Neuron (in vitro differentiated cells): ENCODE measurements around the gene ACSL6.

Experiments used
- H2AFZ ChIP-seq: one replicate; pipeline ENCODE4 v1.6.1; 2013; ENCODE audit warnings: low read depth, mild to moderate bottlenecking, inconsistent platforms, low read length, moderate library complexity
- H3K27me3 ChIP-seq: one replicate; pipeline ENCODE4 v1.6.1; 2013; ENCODE audit warnings: low read length; ENCODE audit not compliant: insufficient read depth
- H3K36me3 ChIP-seq: one replicate; pipeline ENCODE4 v1.6.1; 2013; ENCODE audit warnings: low read length; ENCODE audit not compliant: insufficient read depth
- H3K4me1 ChIP-seq: one replicate; pipeline ENCODE4 v1.6.1; 2013; ENCODE audit warnings: low read length; ENCODE audit not compliant: insufficient read depth
- H3K4me3 ChIP-seq: 2 replicates; pipeline ENCODE4 v1.5.1; 2013; ENCODE audit warnings: mild to moderate bottlenecking, low read length, moderate library complexity
- H3K9me3 ChIP-seq: one replicate; pipeline ENCODE4 v1.6.1; 2013; ENCODE audit warnings: low read length

The ACSL6 gene

GRCh38 chr5:132054031-132054696 is 42.7 kb upstream of the ACSL6 start:
- Histone ChIP-seq H3K4me1 (no peaks in the 10 kb centered on the region), H3K9me3 (no peaks in the 10 kb centered on the region), H3K4me3 (no peak overlapping the region), H3K36me3 (no peaks in the 10 kb centered on the region), H2AFZ (no peak overlapping the region), H3K27me3 (no peaks in the 10 kb centered on the region)

GRCh38 chr5:132053483-132053882 is 42.0 kb upstream of the ACSL6 start:
- H3K4me1 ChIP-seq, result no peaks in the 10 kb centered on the region
- H3K4me3 ChIP-seq, result no peak overlapping the region
- H3K9me3 ChIP-seq, result no peaks in the 10 kb centered on the region
- H3K27me3 ChIP-seq, result no peaks in the 10 kb centered on the region
- no peak overlapping the region for H2AFZ ChIP-seq
- H3K36me3 ChIP-seq, result no peaks in the 10 kb centered on the region

- no peaks in the 10 kb centered on the region for H3K27me3 ChIP-seq
- H3K4me1 ChIP-seq, result no peaks in the 10 kb centered on the region
- H2AFZ ChIP-seq, result no peak overlapping the region
These were observed 41.1 kb upstream of the ACSL6 start for GRCh38 chr5:132052520-132052919.

GRCh38 chr5:132050661-132051552 is 39.4 kb upstream of the ACSL6 start:
- H3K36me3 ChIP-seq, result no peaks in the 10 kb centered on the region
- no peak overlapping the region for H3K4me3 ChIP-seq
- H3K4me1 ChIP-seq, result no peaks in the 10 kb centered on the region
- no peak overlapping the region for H2AFZ ChIP-seq
- no peaks in the 10 kb centered on the region for H3K27me3 ChIP-seq
- H3K9me3 ChIP-seq, result no peaks in the 10 kb centered on the region

More at GRCh38 chr5:132052520-132052919, 41.1 kb upstream of the ACSL6 start:
- no peak overlapping the region for H3K4me3 ChIP-seq
- no peaks in the 10 kb centered on the region for H3K9me3 ChIP-seq
- H3K36me3 ChIP-seq, result no peaks in the 10 kb centered on the region

- no peaks in the 10 kb centered on the region for H3K9me3 ChIP-seq
- no peaks in the 10 kb centered on the region for H3K27me3 ChIP-seq
- no peak overlapping the region for H2AFZ ChIP-seq
- no peak overlapping the region for H3K4me3 ChIP-seq
- no peaks in the 10 kb centered on the region for H3K36me3 ChIP-seq
- H3K4me1 ChIP-seq, result no peaks in the 10 kb centered on the region
These were observed 38.7 kb upstream of the ACSL6 start for GRCh38 chr5:132050136-132050535.

GRCh38 chr5:132049559-132049958 is 38.1 kb upstream of the ACSL6 start:
- Histone ChIP-seq H2AFZ (no peak overlapping the region), H3K4me3 (no peak overlapping the region), H3K27me3 (no peaks in the 10 kb centered on the region), H3K36me3 (no peaks in the 10 kb centered on the region), H3K4me1 (no peaks in the 10 kb centered on the region), H3K9me3 (no peaks in the 10 kb centered on the region)

GRCh38 chr5:132049093-132049492 is 37.6 kb upstream of the ACSL6 start:
- Histone ChIP-seq H2AFZ (no peak overlapping the region), H3K9me3 (no peaks in the 10 kb centered on the region), H3K4me1 (no peaks in the 10 kb centered on the region), H3K36me3 (no peaks in the 10 kb centered on the region), H3K4me3 (no peak overlapping the region), H3K27me3 (no peaks in the 10 kb centered on the region)

GRCh38 chr5:132046880-132047299 is 35.4 kb upstream of the ACSL6 start:
- no peak overlapping the region for H3K4me3 ChIP-seq
- H2AFZ ChIP-seq, result no peak overlapping the region
- H3K27me3 ChIP-seq, result no peaks in the 10 kb centered on the region
- no peaks in the 10 kb centered on the region for H3K4me1 ChIP-seq
- no peaks in the 10 kb centered on the region for H3K36me3 ChIP-seq
- H3K9me3 ChIP-seq, result no peaks in the 10 kb centered on the region

- H3K4me1 ChIP-seq, result no peaks in the 10 kb centered on the region
- no peak overlapping the region for H3K4me3 ChIP-seq
- no peaks in the 10 kb centered on the region for H3K9me3 ChIP-seq
- H2AFZ ChIP-seq, result no peak overlapping the region
- no peaks in the 10 kb centered on the region for H3K36me3 ChIP-seq
- no peaks in the 10 kb centered on the region for H3K27me3 ChIP-seq
These were observed 32.7 kb upstream of the ACSL6 start for GRCh38 chr5:132044207-132044606.

- Histone ChIP-seq H3K4me1 (no peaks in the 10 kb centered on the region), H3K27me3 (no peaks in the 10 kb centered on the region), H3K4me3 (no peak overlapping the region), H3K9me3 (no peaks in the 10 kb centered on the region), H2AFZ (no peak overlapping the region), H3K36me3 (no peaks in the 10 kb centered on the region)
These were observed 25.9 kb upstream of the ACSL6 start for GRCh38 chr5:132037353-132037752.

- Histone ChIP-seq H3K27me3 (no peaks in the 10 kb centered on the region), H3K4me1 (no peaks in the 10 kb centered on the region), H2AFZ (no peak overlapping the region), H3K9me3 (no peaks in the 10 kb centered on the region), H3K4me3 (no peak overlapping the region), H3K36me3 (no peaks in the 10 kb centered on the region)
These were observed 21.7 kb upstream of the ACSL6 start for GRCh38 chr5:132033122-132033521.

GRCh38 chr5:132032196-132032595 is 20.7 kb upstream of the ACSL6 start:
- Histone ChIP-seq H2AFZ (no peak overlapping the region), H3K36me3 (no peaks in the 10 kb centered on the region), H3K9me3 (no peaks in the 10 kb centered on the region), H3K4me3 (no peak overlapping the region), H3K4me1 (no peaks in the 10 kb centered on the region), H3K27me3 (no peaks in the 10 kb centered on the region)

GRCh38 chr5:132030610-132031009 is 19.2 kb upstream of the ACSL6 start:
- Histone ChIP-seq H3K36me3 (no peaks in the 10 kb centered on the region), H3K4me3 (no peak overlapping the region), H3K4me1 (no peaks in the 10 kb centered on the region), H2AFZ (no peak overlapping the region), H3K9me3 (no peaks in the 10 kb centered on the region), H3K27me3 (no peaks in the 10 kb centered on the region)
